Thyroid gland (tissue), 4 donors: ENCODE measurements around the gene FOXA1.

Source experiments
- CTCF ChIP-seq, 6 experiments: fragments of 200-600 bp in 3 of 6; fragments of 450-650 bp in 3 of 6; sonication (generic) in 3 of 6; IDR thresholded peaks; one replicate each; pipeline ENCODE4 v1.5.1; 2016 to 2019; ENCODE audit warnings: antibody characterized with exemption in 6 of 6, mild to moderate bottlenecking in 2 of 6, inconsistent platforms in 1 of 6, moderate library complexity in 1 of 6
- POLR2A ChIP-seq, 2 donors: fragments of 450-650 bp; IDR thresholded peaks; one replicate each; pipeline ENCODE4 v1.6.1; 2017; ENCODE audit warnings: antibody characterized with exemption in 2 of 2, mild to moderate bottlenecking in 2 of 2, moderate library complexity in 1 of 2

- no peak for TF ChIP-seq POLR2A (IDR thresholded peaks at IDR 0.05)
- no peak for TF ChIP-seq CTCF (IDR thresholded peaks at IDR 0.05)
Observed at GRCh38 chr14:37597914-37598746, 3.1 kb upstream of the FOXA1 start.
